KOPT-K1 (cell line): ENCODE measurements around the gene SERPINE3.

ENCODE experiments used
- H3K27ac ChIP-seq: fragments of 200-600 bp; sonication (generic); 2 replicates; pipeline ENCODE4 v1.5.1; 2016; ENCODE audit warnings: antibody characterized with exemption, mild to moderate bottlenecking, low read depth, low read length; ENCODE audit not compliant: poor library complexity, severe bottlenecking
- H3K36me3 ChIP-seq: fragments of 200-600 bp; sonication (generic); 2 replicates; pipeline ENCODE4 v1.5.1; 2017; ENCODE audit warnings: antibody characterized with exemption, mild to moderate bottlenecking, low read length, moderate library complexity; ENCODE audit not compliant: insufficient read depth
- H3K9me3 ChIP-seq: fragments of 200-600 bp; sonication (generic); 2 replicates; pipeline ENCODE4 v1.5.1; 2017; ENCODE audit warnings: antibody characterized with exemption, low read length, mild to moderate bottlenecking; ENCODE audit not compliant: insufficient read depth, poor library complexity, severe bottlenecking

Gene SERPINE3

GRCh38 chr13:51341232-51341631, 1.7 kb downstream of the SERPINE3 start:
- H3K36me3 ChIP-seq = no peaks in the 10 kb centered on the region
- H3K9me3 ChIP-seq = no peaks in the 10 kb centered on the region
- no peak overlapping the region for H3K27ac ChIP-seq

- H3K9me3 ChIP-seq = no peaks in the 10 kb centered on the region
- no peak overlapping the region for H3K27ac ChIP-seq
- H3K36me3 ChIP-seq = no peaks in the 10 kb centered on the region
Observed at GRCh38 chr13:51341791-51342190, 2.3 kb downstream of the SERPINE3 start.

- H3K9me3 ChIP-seq = no peaks in the 10 kb centered on the region
- no peak overlapping the region for H3K27ac ChIP-seq
Observed at GRCh38 chr13:51342706-51343105, 3.2 kb downstream of the SERPINE3 start.

GRCh38 chr13:51343475-51343874, 4.0 kb downstream of the SERPINE3 start:
- no peak overlapping the region for H3K27ac ChIP-seq
- H3K36me3 ChIP-seq = no peaks in the 10 kb centered on the region
- H3K9me3 ChIP-seq = no peaks in the 10 kb centered on the region

More at GRCh38 chr13:51342706-51343105, 3.2 kb downstream of the SERPINE3 start:
- no peaks in the 10 kb centered on the region for H3K36me3 ChIP-seq

- Histone ChIP-seq H3K9me3 (no peaks in the 10 kb centered on the region), H3K36me3 (no peaks in the 10 kb centered on the region), H3K27ac (no peak overlapping the region)
Observed at GRCh38 chr13:51346397-51346796, 6.9 kb downstream of the SERPINE3 start.

GRCh38 chr13:51347099-51347498, 7.6 kb downstream of the SERPINE3 start:
- Histone ChIP-seq H3K36me3 (no peaks in the 10 kb centered on the region), H3K9me3 (no peaks in the 10 kb centered on the region), H3K27ac (no peak overlapping the region)

GRCh38 chr13:51348069-51348967, 8.8 kb downstream of the SERPINE3 start:
- H3K27ac ChIP-seq = no peak overlapping the region
- H3K36me3 ChIP-seq = no peaks in the 10 kb centered on the region
- H3K9me3 ChIP-seq = no peaks in the 10 kb centered on the region

- H3K27ac ChIP-seq = no peak overlapping the region
- H3K9me3 ChIP-seq = no peaks in the 10 kb centered on the region
- H3K36me3 ChIP-seq = no peaks in the 10 kb centered on the region
Observed at GRCh38 chr13:51349016-51349415, 9.5 kb downstream of the SERPINE3 start.

GRCh38 chr13:51355217-51355616, 15.7 kb downstream of the SERPINE3 start:
- H3K9me3 ChIP-seq = no peaks in the 10 kb centered on the region
- H3K27ac ChIP-seq = no peak overlapping the region
- H3K36me3 ChIP-seq = no peaks in the 10 kb centered on the region

- H3K36me3 ChIP-seq = peaks cover 15% of the 10 kb centered on the region; the same call in 1 of the 2 replicates
- H3K27ac ChIP-seq = no peak overlapping the region
- no peaks in the 10 kb centered on the region for H3K9me3 ChIP-seq
Observed at GRCh38 chr13:51357928-51358595, 18.6 kb downstream of the SERPINE3 start.

GRCh38 chr13:51359352-51359751, 19.9 kb downstream of the SERPINE3 start:
- H3K9me3 ChIP-seq = no peaks in the 10 kb centered on the region
- H3K36me3 ChIP-seq = peaks cover 20% of the 10 kb centered on the region
- H3K27ac ChIP-seq = no peak overlapping the region

- H3K9me3 ChIP-seq = no peaks in the 10 kb centered on the region
- no peak overlapping the region for H3K27ac ChIP-seq
- H3K36me3 ChIP-seq = peaks cover 29% of the 10 kb centered on the region
Observed at GRCh38 chr13:51360489-51360888, 21.0 kb downstream of the SERPINE3 start.

GRCh38 chr13:51361106-51361505, 21.6 kb downstream of the SERPINE3 start:
- H3K36me3 ChIP-seq = peaks cover 32% of the 10 kb centered on the region
- H3K27ac ChIP-seq = no peak overlapping the region
- no peaks in the 10 kb centered on the region for H3K9me3 ChIP-seq

- Histone ChIP-seq H3K36me3 (peaks cover 57% of the 10 kb centered on the region), H3K9me3 (no peaks in the 10 kb centered on the region), H3K27ac (no peak overlapping the region)
Observed at GRCh38 chr13:51363625-51364024, 24.1 kb downstream of the SERPINE3 start.

GRCh38 chr13:51364404-51365008, 25.0 kb downstream of the SERPINE3 start:
- Histone ChIP-seq H3K36me3 (peaks cover 65% of the 10 kb centered on the region), H3K9me3 (no peaks in the 10 kb centered on the region), H3K27ac (no peak overlapping the region)
